ENCODE measurements around the gene PCCA.

DNA sequence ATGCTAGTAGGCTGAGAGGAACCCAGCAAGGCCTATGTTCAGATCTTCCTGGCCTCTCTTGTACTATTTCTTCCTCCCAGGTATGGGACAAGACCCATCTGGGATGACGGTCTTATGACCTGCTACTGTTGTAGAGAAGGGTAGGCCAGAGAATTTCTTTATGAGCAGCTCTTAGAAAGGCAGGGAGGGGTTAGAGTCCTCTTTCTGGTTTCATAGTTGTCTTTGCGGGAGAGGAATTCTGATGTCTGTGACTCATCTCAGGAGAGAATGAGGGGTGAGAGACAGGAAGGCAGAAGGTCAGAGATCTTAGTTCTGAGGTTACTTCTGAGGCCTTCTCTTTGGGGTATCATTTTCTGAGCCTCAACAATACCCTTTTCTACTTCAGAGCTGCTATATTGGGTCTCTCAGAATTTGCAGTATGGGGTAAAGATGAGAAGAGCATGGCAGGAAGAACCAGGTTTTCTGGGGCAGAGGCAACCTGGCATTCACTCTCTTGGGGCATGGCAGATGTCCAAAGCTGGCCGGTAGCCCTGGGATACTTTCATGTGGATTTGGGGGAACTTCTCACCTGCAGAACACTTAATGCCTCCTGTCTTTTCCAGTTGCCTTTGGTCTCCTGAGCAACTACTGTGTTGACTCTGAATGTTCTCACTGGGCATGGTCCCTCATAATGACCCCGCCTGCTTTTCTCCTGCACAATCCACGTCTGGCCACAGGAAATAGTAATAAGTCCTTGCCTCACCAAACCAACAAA, 345.3 kb downstream of the PCCA start:
- TF ChIP-seq, protein P1, sequence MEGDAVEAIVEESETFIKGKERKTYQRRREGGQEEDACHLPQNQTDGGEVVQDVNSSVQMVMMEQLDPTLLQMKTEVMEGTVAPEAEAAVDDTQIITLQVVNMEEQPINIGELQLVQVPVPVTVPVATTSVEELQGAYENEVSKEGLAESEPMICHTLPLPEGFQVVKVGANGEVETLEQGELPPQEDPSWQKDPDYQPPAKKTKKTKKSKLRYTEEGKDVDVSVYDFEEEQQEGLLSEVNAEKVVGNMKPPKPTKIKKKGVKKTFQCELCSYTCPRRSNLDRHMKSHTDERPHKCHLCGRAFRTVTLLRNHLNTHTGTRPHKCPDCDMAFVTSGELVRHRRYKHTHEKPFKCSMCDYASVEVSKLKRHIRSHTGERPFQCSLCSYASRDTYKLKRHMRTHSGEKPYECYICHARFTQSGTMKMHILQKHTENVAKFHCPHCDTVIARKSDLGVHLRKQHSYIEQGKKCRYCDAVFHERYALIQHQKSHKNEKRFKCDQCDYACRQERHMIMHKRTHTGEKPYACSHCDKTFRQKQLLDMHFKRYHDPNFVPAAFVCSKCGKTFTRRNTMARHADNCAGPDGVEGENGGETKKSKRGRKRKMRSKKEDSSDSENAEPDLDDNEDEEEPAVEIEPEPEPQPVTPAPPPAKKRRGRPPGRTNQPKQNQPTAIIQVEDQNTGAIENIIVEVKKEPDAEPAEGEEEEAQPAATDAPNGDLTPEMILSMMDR (IDR thresholded peaks at IDR 0.05) = no peak
- TF ChIP-seq POLR2A (IDR thresholded peaks at IDR 0.05) = no peak

All from Peyer's patch (tissue), 4 donors.